Vagina (tissue), 2 donors: ENCODE measurements around the gene SEMA4A.

ENCODE experiments used
- POLR2A ChIP-seq, 2 donors: fragments of 450-650 bp; IDR thresholded peaks; one replicate each; pipeline ENCODE4 v1.6.1; 2017; ENCODE audit warnings: antibody characterized with exemption in 2 of 2, mild to moderate bottlenecking in 2 of 2, moderate library complexity in 2 of 2
- TF ChIP-seq, protein P1 (sequence below), 3 experiments: fragments of 450-650 bp in 2 of 3; fragments of 200-600 bp in 1 of 3; sonication (generic) in 1 of 3; IDR thresholded peaks; one replicate each; pipeline ENCODE4 v1.5.1; 2017 to 2019; ENCODE audit warnings: antibody characterized with exemption in 3 of 3, mild to moderate bottlenecking in 2 of 3, moderate library complexity in 2 of 3

DNA sequence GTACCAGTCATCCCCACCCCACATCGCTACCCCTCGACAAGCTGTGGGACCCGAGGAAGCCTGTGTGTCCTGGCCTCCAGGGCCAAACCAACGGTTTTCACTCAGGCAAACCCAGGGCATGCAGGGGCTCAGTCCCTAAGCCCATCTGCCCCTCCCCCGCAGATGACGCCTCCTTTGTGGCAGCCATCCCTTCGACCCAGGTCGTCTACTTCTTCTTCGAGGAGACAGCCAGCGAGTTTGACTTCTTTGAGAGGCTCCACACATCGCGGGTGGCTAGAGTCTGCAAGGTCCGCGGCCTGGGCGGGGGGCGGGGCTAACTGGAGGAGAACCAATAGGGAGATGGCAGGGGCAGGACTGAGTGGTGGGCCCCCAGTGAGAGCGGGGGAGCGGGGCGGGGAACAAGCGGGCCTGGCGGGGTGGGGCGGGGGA is 7.4 kb downstream of the SEMA4A start:
- TF ChIP-seq, protein P1, sequence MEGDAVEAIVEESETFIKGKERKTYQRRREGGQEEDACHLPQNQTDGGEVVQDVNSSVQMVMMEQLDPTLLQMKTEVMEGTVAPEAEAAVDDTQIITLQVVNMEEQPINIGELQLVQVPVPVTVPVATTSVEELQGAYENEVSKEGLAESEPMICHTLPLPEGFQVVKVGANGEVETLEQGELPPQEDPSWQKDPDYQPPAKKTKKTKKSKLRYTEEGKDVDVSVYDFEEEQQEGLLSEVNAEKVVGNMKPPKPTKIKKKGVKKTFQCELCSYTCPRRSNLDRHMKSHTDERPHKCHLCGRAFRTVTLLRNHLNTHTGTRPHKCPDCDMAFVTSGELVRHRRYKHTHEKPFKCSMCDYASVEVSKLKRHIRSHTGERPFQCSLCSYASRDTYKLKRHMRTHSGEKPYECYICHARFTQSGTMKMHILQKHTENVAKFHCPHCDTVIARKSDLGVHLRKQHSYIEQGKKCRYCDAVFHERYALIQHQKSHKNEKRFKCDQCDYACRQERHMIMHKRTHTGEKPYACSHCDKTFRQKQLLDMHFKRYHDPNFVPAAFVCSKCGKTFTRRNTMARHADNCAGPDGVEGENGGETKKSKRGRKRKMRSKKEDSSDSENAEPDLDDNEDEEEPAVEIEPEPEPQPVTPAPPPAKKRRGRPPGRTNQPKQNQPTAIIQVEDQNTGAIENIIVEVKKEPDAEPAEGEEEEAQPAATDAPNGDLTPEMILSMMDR (IDR thresholded peaks at IDR 0.05): no peak
- TF ChIP-seq POLR2A (IDR thresholded peaks at IDR 0.05): no peak
